Measurements from ENCODE around the gene HPCA. TPM values are rescaled to one million over a fixed set of nuclear protein-coding genes. Genes with fewer than 3 reads are reported as not detected.

The HPCA gene
- total and polyA plus RNA-seq, 2 of the 8 experiments (the other 6 are each of a cell fraction or from before 2014, with no cell fraction given) = 0.70 to 1.4 TPM

DNA sequence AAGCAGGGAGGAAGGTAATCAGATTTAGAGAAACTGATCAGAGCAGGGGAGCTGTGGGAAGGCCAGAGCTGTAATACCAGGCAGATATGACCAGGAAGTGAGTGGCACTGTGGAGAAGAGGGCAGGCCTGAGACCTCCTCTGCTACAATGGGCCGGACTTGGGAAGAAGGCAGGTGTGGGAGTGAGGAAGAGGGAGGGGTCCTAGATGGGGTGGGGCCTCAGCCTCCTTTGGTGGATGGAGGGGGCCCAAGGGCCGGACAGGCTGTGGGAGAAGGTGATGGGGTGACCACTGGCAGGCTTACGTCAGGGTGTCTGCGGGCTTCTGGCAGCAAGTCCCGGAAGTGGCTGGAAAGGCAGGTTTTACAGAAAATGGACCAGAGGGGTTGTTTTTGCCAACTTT is 5.0 kb upstream of the HPCA start:
- ChIA-PET POLR2A (ENCODE audit: partially characterized antibody) (interaction anchor here (1.2 kb wide), 1 partner anchor 12 kb away, joined by 3 read pairs; no protein-coding TSS in a partner anchor), CTCF (ENCODE audit: partially characterized antibody) (interaction anchor here (0.9 to 19.0 kb wide), 4 partner anchors 9 to 204 kb away, joined by 4 to 382 read pairs (median 10); partner anchors contain the start of gene HPCA)
- Histone ChIP-seq H4K8ac (ENCODE audit: extremely low read depth, insufficient read depth, low read length) (no peak overlapping the region), H3K4me1 (replicated peaks in 1 of 4; ENCODE audit: control insufficient read depth in 3 of 4, insufficient read depth in 4 of 4, low read length in 3 of 4) (peaks cover 0 to 26% (median 14%) of the 10 kb centered on the region in 4 experiments; a peak in 6 of 7 replicates), H3K36me3 (ENCODE audit: control insufficient read depth in 2 of 4, insufficient read depth in 4 of 4, low read length in 3 of 4) (no peaks in the 10 kb centered on the region), H3K27ac (ENCODE audit: low read depth, low read length) (no peak overlapping the region), H4K91ac (replicated peaks; ENCODE audit: insufficient read length, low read length) (no peak overlapping the region), H3K9me3 (ENCODE audit: insufficient read depth in 2 of 2, low read depth in 1 of 2, low read length in 1 of 2) (no peaks in the 10 kb centered on the region), H3K56ac (replicated peaks; ENCODE audit: insufficient read length, low read depth, low read length) (no peak overlapping the region), H3K4me2 (ENCODE audit: insufficient read depth in 1 of 2, low read depth in 2 of 2, low read length in 2 of 2) (no peak overlapping the region; a peak in 1 of 4 replicates), H2BK20ac (ENCODE audit: low read length) (no peak overlapping the region), H3K4ac (replicated peaks; ENCODE audit: insufficient read length, low read depth, low read length) (no peak overlapping the region), H4K20me1 (replicated peaks in 1 of 2; ENCODE audit: control insufficient read depth in 1 of 2, insufficient read depth in 2 of 2, low read length in 2 of 2) (peaks cover 0 to 5% of the 10 kb centered on the region in 2 experiments), H3K14ac (ENCODE audit: insufficient read length) (no peak overlapping the region), H3K4me3 (ENCODE audit: extremely low read depth in 1 of 4, insufficient read depth in 2 of 4, low read depth in 3 of 4, low read length in 4 of 4) (no peak overlapping the region), H2BK12ac (ENCODE audit: low read depth, low read length) (no peak overlapping the region), H3K23ac (ENCODE audit: insufficient read length) (no peak overlapping the region), H3K27me3 (replicated peaks in 1 of 4; ENCODE audit: control insufficient read depth in 3 of 4, extremely low read depth in 1 of 4, insufficient read depth in 3 of 4, low read length in 3 of 4) (peaks cover 3 to 16% (median 11%) of the 10 kb centered on the region in 4 experiments; a peak in 6 of 7 replicates), H2BK5ac (ENCODE audit: low read depth, low read length) (no peak overlapping the region), H3K79me2 (ENCODE audit: control insufficient read depth in 1 of 2, insufficient read depth in 2 of 2, low read length in 2 of 2) (no peaks in the 10 kb centered on the region), H2BK120ac (replicated peaks; ENCODE audit: low read depth, low read length) (no peak overlapping the region), H3K9ac (replicated peaks in 1 of 4; ENCODE audit: extremely low read depth in 1 of 4, low read depth in 3 of 4, low read length in 3 of 4) (no peak overlapping the region), H3K18ac (ENCODE audit: extremely low read depth, low read length) (no peak overlapping the region), H2BK15ac (ENCODE audit: low read length) (no peak overlapping the region), H2AK5ac (ENCODE audit: low read depth, low read length) (no peak overlapping the region), H2AFZ (ENCODE audit: low read length) (no peak overlapping the region), H3K23me2 (ENCODE audit: low read depth, low read length) (peaks cover 3% of the 10 kb centered on the region; the same call in 1 of the 2 replicates), H3K79me1 (ENCODE audit: low read depth, low read length) (no peaks in the 10 kb centered on the region), H4K5ac (ENCODE audit: insufficient read length, low read depth, low read length) (no peak overlapping the region)
- FAIRE-seq = no peak
- WGBS, 2 experiments (ENCODE audit: extremely low coverage in 1 of 2, insufficient coverage in 1 of 2, insufficient read length in 1 of 2, insufficient replicate concordance in 2 of 2, low coverage in 1 of 2, low lambda C conversion rate in 2 of 2, missing lambda C conversion rate in 1 of 2) = 83% methylated on average over 5 of the region's 5 CpGs; no CpG with 5 or more reads in 1 of the 2 experiments
- no peak for DNase-seq (ENCODE audit: low read depth in 1 of 2, low spot score in 2 of 2)
- TF ChIP-seq JUN (IDR thresholded peaks at IDR 0.05; ENCODE audit: low read depth, low read length) (no peak), RBBP5 (IDR thresholded peaks at IDR 0.05; ENCODE audit: borderline replicate concordance, low read depth, low read length) (no peak), ZNF274 (IDR thresholded peaks at IDR 0.05; ENCODE audit: borderline replicate concordance, extremely low read depth, low read length) (no peak), SP2 (IDR thresholded peaks at IDR 0.05; ENCODE audit: low read length) (no peak), CTBP2 (IDR thresholded peaks at IDR 0.05; ENCODE audit: borderline replicate concordance, insufficient read depth, insufficient read length, low read length) (no peak), EZH2 (IDR thresholded peaks at IDR 0.05; ENCODE audit: low read depth, low read length, severe bottlenecking) (no peak), POU5F1 (IDR thresholded peaks at IDR 0.05; ENCODE audit: low read depth, low read length) (no peak), SP1 (IDR thresholded peaks at IDR 0.05; ENCODE audit: low read depth, low read length) (no peak), POLR2AphosphoS5 (IDR thresholded peaks at IDR 0.05; ENCODE audit: low read depth, low read length) (no peak), SIN3A (conservative IDR thresholded peaks at IDR 0.05 in 1 of 2, IDR thresholded peaks at IDR 0.05 in 1 of 2; ENCODE audit: low read depth in 1 of 2, low read length in 2 of 2) (no peak), POLR2A (IDR thresholded peaks at IDR 0.05; ENCODE audit: control extremely low read depth in 1 of 2, low read depth in 2 of 2, low read length in 2 of 2) (no peak), TAF7 (optimal IDR thresholded peaks at IDR 0.05; ENCODE audit: borderline replicate concordance, low read depth, low read length) (no peak), SIRT6 (IDR thresholded peaks at IDR 0.05; ENCODE audit: low read length) (no peak), SP4 (IDR thresholded peaks at IDR 0.05; ENCODE audit: low read length) (no peak), GABPA (IDR thresholded peaks at IDR 0.05; ENCODE audit: borderline replicate concordance, insufficient read depth, low read length) (no peak)
